GM12878 (cell line): ENCODE results near the gene AXIN1.

ENCODE experiments used
- BHLHE40 ChIP-seq, 2 experiments: fragments of 450-650 bp in 1 of 2; IDR thresholded peaks; 2 replicates each; pipeline ENCODE4 v1.6.1; 2011 to 2017; ENCODE audit warnings: low read depth in 2 of 2, borderline replicate concordance in 1 of 2, improper control_type of control experiment in 1 of 2, low read length in 1 of 2, mild to moderate bottlenecking in 1 of 2
- EGR1 ChIP-seq, 2 experiments: IDR thresholded peaks; 1 replicate in 1 of 2; 2 replicates in 1 of 2; pipeline ENCODE4 v1.6.1; 2011 to 2012; ENCODE audit warnings: low read depth in 2 of 2, low read length in 2 of 2, borderline replicate concordance in 1 of 2, mild to moderate bottlenecking in 1 of 2, moderate library complexity in 1 of 2
- EP300 ChIP-seq, 2 experiments: fragments of 150-350 bp in 1 of 2; IDR thresholded peaks; 2 replicates each; pipeline ENCODE4 v1.6.1; 2011 to 2012; ENCODE audit warnings: low read depth in 2 of 2, low read length in 2 of 2, borderline replicate concordance in 1 of 2, improper control_type of control experiment in 1 of 2, inconsistent platforms in 1 of 2; ENCODE audit not compliant: control insufficient read depth in 1 of 2
- EZH2 ChIP-seq: IDR thresholded peaks from 2 replicates; pipeline ENCODE4 v1.6.1; 2012; ENCODE audit warnings: low read depth, mild to moderate bottlenecking, control low read depth, inconsistent platforms, low read length, borderline replicate concordance; ENCODE audit not compliant: control insufficient read depth
- NFIC ChIP-seq: IDR thresholded peaks from 2 replicates; pipeline ENCODE4 v1.6.1; 2012; ENCODE audit warnings: low read depth, mild to moderate bottlenecking, inconsistent platforms, low read length, moderate library complexity
- NFYA ChIP-seq: IDR thresholded peaks from 2 replicates; pipeline ENCODE4 v1.6.1; 2011; ENCODE audit warnings: low read depth, mild to moderate bottlenecking, low read length, improper control_type of control experiment, borderline replicate concordance
- POLR2A ChIP-seq: IDR thresholded peaks from 2 replicates; pipeline ENCODE4 v1.6.1; 2011; ENCODE audit warnings: low read depth, mild to moderate bottlenecking, low read length
- RELA ChIP-seq: fragments of 450-650 bp; IDR thresholded peaks from 2 replicates; pipeline ENCODE4 v1.8.0; 2014; ENCODE audit warnings: borderline replicate concordance; ENCODE audit not compliant: partially characterized antibody
- SMARCA5 ChIP-seq: fragments of 450-650 bp; IDR thresholded peaks from 2 replicates; pipeline ENCODE4 v1.6.1; 2017; ENCODE audit warnings: mild to moderate bottlenecking
- SUPT20H ChIP-seq: IDR thresholded peaks from 2 replicates; pipeline ENCODE4 v1.6.1; 2011; ENCODE audit warnings: low read depth, mild to moderate bottlenecking, low read length, moderate library complexity, borderline replicate concordance; ENCODE audit not compliant: control insufficient read depth
- TBL1XR1 ChIP-seq: IDR thresholded peaks from 2 replicates; pipeline ENCODE4 v1.6.1; 2012; ENCODE audit warnings: low read depth, low read length, improper control_type of control experiment
- TF ChIP-seq, protein P1 (sequence below): IDR thresholded peaks from 2 replicates; pipeline ENCODE4 v1.6.1; 2012; ENCODE audit warnings: low read length, inconsistent platforms
- TF ChIP-seq, protein P2 (sequence below), 3 experiments: IDR thresholded peaks in 2 of 3; conservative IDR thresholded peaks in 1 of 3; 2 replicates each; pipeline ENCODE4 v1.5.1; 2011; ENCODE audit warnings: low read depth in 3 of 3, low read length in 3 of 3, mild to moderate bottlenecking in 3 of 3, control low read depth in 2 of 3, moderate library complexity in 2 of 3, inconsistent platforms in 1 of 3, mixed read lengths in 1 of 3; ENCODE audit not compliant: control insufficient read depth in 2 of 3, insufficient read depth in 1 of 3; ENCODE audit errors: extremely low read depth in 1 of 3
- TF ChIP-seq, protein P3 (sequence below): IDR thresholded peaks from 2 replicates; pipeline ENCODE4 v1.6.1; 2012; ENCODE audit warnings: low read depth, low read length, improper control_type of control experiment

DNA sequence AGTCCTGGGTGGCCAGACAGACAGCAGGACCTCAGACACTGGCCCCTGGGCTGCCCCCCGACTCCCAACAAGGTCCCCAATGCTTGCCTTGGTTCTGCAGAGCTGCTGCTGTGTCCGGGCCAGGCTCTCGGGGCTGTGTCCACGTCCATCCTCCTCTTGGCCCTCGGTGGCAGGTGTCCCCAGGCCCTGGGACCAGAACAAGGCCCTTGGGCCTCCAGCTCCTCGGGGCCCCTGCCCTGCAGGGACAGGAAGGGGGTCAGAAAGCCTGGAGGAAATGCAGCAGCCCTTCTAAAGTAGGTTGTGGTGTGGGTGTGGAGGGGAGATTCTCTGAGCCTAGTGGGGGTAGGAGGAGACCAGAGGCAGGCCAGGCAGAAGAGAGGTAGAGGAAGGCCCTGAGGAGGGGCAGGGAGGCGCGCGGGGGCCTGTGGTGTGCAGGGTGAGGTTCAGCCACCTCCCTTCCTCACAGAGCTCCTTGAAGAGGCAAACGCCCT is 2.5 kb upstream of the AXIN1 start:
- TF ChIP-seq EP300 (IDR thresholded peaks at IDR 0.05; ENCODE audit: borderline replicate concordance in 1 of 2, control insufficient read depth in 1 of 2, low read depth in 2 of 2, low read length in 2 of 2) = no peak
- no peak for TF ChIP-seq NFYA
- TF ChIP-seq, protein P1, sequence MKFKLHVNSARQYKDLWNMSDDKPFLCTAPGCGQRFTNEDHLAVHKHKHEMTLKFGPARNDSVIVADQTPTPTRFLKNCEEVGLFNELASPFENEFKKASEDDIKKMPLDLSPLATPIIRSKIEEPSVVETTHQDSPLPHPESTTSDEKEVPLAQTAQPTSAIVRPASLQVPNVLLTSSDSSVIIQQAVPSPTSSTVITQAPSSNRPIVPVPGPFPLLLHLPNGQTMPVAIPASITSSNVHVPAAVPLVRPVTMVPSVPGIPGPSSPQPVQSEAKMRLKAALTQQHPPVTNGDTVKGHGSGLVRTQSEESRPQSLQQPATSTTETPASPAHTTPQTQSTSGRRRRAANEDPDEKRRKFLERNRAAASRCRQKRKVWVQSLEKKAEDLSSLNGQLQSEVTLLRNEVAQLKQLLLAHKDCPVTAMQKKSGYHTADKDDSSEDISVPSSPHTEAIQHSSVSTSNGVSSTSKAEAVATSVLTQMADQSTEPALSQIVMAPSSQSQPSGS = no peak
- no peak for TF ChIP-seq POLR2A
- TF ChIP-seq EZH2 = no peak
- TF ChIP-seq, protein P2, sequence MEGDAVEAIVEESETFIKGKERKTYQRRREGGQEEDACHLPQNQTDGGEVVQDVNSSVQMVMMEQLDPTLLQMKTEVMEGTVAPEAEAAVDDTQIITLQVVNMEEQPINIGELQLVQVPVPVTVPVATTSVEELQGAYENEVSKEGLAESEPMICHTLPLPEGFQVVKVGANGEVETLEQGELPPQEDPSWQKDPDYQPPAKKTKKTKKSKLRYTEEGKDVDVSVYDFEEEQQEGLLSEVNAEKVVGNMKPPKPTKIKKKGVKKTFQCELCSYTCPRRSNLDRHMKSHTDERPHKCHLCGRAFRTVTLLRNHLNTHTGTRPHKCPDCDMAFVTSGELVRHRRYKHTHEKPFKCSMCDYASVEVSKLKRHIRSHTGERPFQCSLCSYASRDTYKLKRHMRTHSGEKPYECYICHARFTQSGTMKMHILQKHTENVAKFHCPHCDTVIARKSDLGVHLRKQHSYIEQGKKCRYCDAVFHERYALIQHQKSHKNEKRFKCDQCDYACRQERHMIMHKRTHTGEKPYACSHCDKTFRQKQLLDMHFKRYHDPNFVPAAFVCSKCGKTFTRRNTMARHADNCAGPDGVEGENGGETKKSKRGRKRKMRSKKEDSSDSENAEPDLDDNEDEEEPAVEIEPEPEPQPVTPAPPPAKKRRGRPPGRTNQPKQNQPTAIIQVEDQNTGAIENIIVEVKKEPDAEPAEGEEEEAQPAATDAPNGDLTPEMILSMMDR (IDR thresholded peaks at IDR 0.05 in 2 of 3, conservative IDR thresholded peaks at IDR 0.05 in 1 of 3; ENCODE audit: control insufficient read depth in 2 of 3, extremely low read depth in 1 of 3, insufficient read depth in 1 of 3, low read depth in 3 of 3, low read length in 3 of 3) = no peak
- TF ChIP-seq EGR1 (IDR thresholded peaks at IDR 0.05; ENCODE audit: borderline replicate concordance in 1 of 2, low read depth in 2 of 2, low read length in 2 of 2) = no peak
- TF ChIP-seq, protein P3, sequence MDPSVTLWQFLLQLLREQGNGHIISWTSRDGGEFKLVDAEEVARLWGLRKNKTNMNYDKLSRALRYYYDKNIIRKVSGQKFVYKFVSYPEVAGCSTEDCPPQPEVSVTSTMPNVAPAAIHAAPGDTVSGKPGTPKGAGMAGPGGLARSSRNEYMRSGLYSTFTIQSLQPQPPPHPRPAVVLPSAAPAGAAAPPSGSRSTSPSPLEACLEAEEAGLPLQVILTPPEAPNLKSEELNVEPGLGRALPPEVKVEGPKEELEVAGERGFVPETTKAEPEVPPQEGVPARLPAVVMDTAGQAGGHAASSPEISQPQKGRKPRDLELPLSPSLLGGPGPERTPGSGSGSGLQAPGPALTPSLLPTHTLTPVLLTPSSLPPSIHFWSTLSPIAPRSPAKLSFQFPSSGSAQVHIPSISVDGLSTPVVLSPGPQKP = no peak
- TF ChIP-seq TBL1XR1 = no peak
- TF ChIP-seq SMARCA5 = no peak
- no peak for TF ChIP-seq NFIC
- TF ChIP-seq RELA = no peak
- TF ChIP-seq BHLHE40 (IDR thresholded peaks at IDR 0.05; ENCODE audit: borderline replicate concordance in 1 of 2, low read depth in 2 of 2, low read length in 1 of 2) = no peak
- no peak for TF ChIP-seq SUPT20H
